HG03045 (cell line): ENCODE data around the gene POLDIP2.

Experiments
- ATAC-seq: cut with Tn5 transposase; IDR thresholded peaks from one replicate; pipeline ENCODE4 v1.9.1; 2021; ENCODE audit warnings: mild to moderate bottlenecking, moderate library complexity; ENCODE audit not compliant: unreplicated experiment

POLDIP2 gene

GRCh38 chr17:28338056-28338768, 19.1 kb downstream of the POLDIP2 start:
- ATAC-seq, result no peak

DNA sequence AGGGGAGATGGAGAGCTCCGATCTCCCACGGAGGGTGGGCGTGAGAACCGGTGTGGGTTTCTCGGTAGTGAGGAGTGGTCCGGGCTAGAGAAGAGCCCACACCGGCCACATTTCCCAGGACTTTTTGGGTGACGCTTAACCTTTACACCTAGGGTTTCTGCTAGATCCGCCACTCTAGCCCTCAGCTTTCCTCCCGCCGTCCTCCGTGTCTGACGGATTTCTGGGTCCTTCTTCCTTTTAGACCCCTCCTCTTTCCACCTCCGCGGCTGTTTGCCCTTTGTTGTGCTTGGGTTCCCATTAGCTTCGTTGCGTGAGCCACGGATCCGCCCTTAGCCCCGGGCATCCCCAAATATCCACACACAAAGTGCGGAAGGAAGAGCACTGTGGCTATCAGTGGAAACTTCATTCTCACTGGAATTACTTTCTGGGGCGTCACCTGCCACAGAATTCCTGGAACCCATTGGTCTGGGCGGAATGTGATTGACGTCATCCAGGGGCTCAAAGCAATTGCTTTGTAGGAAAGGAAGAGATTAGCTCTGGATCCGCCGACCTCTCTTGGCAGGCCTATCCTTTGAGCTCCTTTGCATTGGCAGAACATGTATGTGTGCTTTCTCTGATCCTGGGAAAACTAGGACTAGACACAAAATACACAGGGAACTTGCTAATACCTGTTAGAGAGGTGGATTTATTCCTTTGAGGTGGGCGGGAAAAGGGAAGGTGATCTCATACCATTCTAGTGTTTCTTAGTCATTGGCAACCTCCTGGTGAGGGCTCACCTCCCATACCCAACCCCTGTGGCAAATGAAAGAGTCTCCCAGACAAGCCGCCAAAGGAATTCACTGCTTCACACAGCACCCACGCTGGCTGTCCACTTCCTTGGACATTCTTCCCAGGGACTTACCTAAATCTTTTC, 21.1 kb downstream of the POLDIP2 start:
- no peak for ATAC-seq

DNA sequence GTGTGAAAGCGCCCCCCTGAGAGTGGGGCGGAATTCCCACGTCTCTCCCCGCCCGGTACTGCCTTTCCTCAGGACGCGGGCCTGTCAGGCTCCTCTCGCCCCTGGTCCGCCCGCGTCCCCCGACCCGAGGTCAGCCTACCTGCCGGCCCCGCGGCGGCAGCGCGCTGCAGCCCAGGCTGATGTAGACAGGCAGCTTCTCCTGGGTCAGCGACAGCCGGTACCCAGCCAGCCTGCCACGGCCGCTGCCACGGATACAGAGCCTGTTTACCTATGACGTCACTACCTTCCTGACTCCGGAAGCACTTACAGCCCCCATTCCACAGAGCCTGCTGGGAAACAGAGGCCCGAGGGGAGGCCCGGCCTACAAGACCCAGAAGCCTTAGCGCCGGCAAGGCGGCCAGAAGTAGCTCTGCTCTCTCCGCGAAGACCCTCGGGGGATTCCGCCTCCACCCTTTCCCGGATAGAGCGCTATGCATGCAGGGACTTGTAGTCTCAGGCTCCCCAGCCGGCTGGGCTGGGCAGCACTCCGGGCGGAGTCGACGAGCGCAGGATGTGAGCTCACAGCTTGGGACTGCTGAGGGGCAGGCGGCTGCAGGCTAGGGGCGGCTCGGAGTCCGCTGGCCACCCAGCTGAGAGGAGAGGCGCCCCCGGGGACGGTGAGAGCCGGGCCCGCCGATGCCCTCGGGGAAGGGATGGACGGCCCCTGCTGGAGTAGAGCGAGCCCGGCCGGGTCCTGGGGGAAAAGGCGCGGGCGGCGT, 21.9 kb downstream of the POLDIP2 start, which contains the start of the genes IFT20 and TNFAIP1:
TSS of gene IFT20 (minus strand) at position 272 of the 758 bp plus-strand sequence. CDS start 3,487 bp downstream, outside the sequence.
TSS of gene TNFAIP1 (plus strand) at position 561 of the 758 bp plus-strand sequence. CDS start 3,761 bp downstream, outside the sequence.
- peak; percentile 95 for ATAC-seq

- ATAC-seq, result no peak
These were observed 22.6 kb downstream of the POLDIP2 start for GRCh38 chr17:28334666-28335200.

DNA sequence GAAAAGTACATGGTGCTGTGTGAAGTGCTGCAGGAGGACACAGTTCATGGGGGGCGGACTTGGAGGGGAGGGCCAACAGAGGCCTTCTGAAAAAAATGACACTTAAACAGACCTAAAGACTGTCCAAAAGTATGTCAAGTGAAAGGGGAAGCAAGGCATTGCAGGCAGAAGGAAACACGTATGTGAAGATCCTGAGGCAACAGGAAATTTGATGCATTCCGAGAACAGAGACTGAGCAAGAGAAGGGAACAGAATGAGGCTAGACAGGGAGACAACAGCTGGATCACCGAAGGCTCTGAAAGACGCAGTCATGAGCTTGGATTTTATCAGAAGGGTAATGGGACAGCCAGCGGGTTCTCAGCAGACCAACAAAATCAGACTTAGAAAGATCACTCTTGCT, 23.2 kb downstream of the POLDIP2 start:
- no peak for ATAC-seq

DNA sequence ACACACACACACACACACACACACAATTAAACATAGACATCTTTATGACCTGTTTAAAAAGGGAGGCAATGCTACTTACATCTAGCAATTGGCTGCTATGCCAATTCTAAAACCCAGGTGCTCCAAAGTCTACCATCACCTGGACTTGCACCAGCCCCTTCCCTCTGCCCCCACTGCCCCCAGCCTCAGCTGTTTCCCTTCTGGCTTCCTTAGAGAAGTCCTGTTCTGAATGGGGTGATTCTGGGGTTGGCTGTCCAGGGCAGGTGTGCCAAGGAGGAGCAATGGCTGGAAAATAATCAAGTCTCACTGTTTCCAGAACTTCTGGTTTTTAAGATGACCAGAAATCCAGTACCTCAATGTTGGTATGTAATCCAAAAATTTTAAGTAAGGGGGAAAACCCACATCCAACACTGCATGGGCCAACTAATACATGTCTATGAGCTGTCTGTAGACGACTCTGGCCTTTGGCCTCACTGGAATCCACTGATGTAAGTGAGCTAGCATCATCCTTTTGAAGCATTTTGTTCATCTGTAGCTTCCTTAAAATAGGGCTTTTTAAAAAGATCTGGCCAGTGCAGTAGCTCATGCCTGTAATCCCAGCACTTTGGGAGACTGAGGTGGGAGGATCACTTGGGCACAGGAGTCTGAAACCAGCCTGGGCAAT, 24.1 kb downstream of the POLDIP2 start:
- ATAC-seq, result no peak

DNA sequence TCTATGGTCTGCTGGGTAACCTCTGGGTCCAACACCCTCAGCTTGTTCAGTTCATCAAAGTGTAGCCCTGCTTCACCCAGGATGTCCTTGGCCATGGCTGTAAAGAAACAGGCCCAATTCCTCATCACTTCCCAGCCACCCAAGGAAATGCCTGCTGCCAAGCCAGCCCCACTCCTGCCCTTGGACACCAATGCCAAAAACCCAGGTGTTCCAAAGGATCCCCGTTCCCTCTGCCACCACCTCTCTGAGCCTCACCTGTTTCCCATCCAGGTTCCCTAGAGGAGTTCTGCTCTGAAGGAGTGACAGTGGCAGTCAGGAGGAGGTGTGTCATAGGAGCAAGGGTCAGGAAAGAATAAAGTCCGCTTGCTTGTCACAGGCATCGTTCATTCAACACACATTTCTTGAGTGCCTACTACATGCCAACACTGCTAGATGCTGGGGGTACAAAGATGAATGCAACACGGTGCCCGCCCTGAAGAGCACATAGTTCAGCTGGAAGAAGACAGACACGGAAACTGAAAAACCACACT, 25.4 kb downstream of the POLDIP2 start:
- ATAC-seq, result no peak

DNA sequence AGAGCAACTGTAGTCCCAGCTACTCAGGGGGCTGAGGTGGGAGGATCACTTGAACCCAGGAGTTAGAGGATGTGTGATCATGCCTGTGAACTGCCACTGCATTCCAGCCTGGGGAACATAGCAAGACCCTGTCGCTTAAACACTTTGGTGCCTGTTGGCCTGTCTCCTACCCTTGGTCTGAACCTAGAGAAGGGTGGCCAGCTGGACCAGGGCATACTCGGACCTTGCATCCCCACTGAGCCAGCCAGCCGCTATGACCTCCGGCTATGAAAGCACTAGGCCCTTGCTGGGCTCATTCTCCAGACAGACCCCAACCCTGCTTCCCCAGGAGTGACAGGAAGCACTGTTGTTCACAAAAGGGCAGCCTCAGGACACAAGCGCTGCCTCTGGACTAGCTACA, 26.7 kb downstream of the POLDIP2 start:
- no peak for ATAC-seq

DNA sequence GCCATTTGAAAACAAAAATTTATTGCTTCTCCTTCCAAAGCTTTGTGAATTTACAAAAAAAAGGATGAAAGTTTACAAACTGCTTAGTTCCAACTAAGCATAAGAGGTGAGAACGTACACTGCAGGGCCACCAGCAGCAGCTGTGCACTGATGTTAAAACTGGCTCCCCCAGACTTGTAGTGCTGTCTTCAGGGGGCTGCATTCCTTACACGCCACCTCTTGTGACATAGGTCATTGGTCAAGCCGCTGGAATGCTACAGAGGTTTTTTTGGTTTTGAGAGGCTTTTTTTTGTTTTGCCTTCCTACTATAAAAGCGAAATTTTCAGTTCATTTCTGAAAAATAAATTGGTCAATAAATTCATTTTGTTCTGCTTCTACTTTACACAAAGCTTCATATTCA, 29.0 kb downstream of the POLDIP2 start:
- ATAC-seq, result no peak

- no peak for ATAC-seq
These were observed 29.6 kb downstream of the POLDIP2 start for GRCh38 chr17:28327709-28328108.

DNA sequence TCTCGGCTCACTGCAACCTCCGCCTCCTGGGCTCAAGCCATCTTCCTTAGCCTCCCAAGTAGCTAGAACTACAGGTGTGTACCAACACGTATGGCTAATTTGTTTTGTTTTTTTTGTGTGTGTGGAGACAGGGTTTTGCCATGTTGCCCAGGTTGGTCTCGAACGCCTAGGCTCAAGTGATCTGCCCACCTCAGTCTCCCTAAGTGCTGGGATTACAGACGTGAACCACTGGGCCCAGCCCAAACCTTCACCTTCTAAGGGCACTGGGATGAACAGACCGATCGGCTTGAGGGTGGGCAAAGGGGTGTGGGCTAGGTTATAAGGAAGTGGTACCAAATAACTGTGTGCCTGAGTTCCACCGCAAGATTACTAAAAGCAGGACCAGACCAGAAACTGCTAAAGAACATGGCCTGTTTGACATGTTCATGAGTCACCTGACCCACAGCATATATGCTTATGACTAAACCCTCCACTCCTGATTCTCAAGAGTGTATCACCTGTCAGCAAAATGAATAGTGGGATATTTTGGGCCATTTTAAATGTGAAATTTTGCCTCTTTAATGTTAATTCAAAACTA, 30.2 kb downstream of the POLDIP2 start:
- ATAC-seq, result no peak

GRCh38 chr17:28326114-28326513, 31.2 kb downstream of the POLDIP2 start:
- no peak for ATAC-seq

DNA sequence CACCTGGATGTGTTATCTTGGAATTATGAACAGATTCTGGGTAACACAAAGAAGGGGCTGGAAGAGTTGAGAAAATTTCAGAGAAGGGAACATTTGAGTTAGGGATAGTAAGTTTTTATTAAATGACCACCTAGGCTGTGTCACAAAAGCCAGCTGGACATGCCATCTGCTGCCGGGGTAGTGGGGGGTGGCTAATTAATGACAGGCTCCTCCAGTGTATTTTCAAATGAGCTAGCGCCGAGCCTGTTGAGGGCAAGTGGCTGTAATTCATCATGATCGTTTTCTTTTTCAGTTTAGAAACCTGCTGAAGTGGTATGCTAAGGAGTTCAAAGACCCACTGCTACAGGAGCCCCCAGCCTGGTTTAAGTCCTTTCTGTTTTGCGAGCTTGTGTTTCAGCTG, 32.1 kb downstream of the POLDIP2 start:
- ATAC-seq, result no peak

DNA sequence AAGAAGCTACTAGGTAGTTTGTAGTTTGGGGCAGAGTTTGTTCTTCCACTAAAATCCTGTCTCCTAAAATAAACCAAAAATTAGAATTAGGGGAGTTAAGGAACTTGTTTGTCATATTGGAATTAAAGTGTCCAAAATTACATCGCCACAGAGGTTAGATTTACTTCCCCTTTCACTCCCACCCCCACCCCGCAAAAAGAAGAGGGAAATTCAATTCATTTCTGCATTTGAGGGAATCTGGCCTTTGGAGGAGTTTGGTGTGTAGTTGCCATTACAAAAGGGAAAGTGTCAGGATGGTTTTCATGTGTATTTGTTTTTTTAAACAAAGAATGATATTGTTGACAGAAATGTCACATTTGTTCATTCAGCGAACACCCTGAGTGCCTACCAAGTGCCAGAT, 32.5 kb downstream of the POLDIP2 start:
- no peak for ATAC-seq

- ATAC-seq, result no peak
These were observed 33.0 kb downstream of the POLDIP2 start for GRCh38 chr17:28324267-28324745.

GRCh38 chr17:28320215-28321061, 36.9 kb downstream of the POLDIP2 start:
- ATAC-seq, result no peak

GRCh38 chr17:28319598-28319935, 37.8 kb downstream of the POLDIP2 start:
- no peak for ATAC-seq

DNA sequence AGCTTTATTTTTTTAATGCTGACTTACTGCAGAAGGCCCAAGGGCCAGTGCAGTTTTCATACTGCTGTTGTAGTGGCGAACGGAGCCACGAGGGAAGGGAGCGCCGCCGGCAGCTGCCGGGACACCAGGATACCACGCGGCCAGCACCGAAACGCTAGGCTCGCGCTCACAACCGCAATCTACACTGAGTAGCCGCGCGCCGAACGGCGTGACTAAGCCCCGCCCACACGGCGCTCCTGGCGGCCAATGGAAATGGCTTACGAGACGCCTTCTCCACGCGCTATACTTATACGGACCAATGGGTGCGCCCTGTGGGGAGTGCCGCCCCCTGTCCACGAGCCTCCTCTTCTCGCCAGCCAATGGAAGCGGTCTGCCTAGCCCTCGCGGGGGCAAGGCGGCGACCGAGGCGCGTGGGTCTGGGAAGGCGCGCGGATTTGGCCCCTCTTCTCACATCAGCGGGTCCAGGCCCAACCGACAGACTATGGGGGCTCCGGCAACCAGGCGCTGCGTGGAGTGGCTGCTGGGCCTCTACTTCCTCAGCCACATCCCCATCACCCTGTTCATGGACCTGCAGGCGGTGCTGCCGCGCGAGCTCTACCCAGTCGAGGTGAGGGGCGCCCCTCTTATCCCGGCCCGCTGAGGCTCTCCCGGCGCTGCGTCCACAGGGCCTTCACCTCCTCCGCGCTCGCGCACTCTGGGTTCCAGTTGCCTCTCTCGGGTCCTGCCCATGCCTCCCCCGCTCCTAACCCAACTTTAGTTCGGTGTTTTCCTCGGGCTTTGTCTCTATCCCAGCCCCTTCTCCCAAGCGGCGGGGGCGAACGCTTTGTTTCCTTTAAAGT, 38.3 kb downstream of the POLDIP2 start, which contains the start of gene TMEM97:
TSS of gene TMEM97 (plus strand) at position 442 of the 839 bp plus-strand sequence. CDS start at position 482, 40 bp downstream.
- peak; percentile 98 for ATAC-seq
